Osteocyte (in vitro differentiated cells): Measurements from ENCODE around the gene SF3A1. TPM values are rescaled to one million over a fixed set of nuclear protein-coding genes. Genes with fewer than 3 reads are reported as not detected.
A peak's percentile ranks its signal among the peaks of the same experiment; 100 is the strongest.

Source experiments
- DNase-seq: peaks from one replicate; pipeline ENCODE4 v3.0.0; 2021; ENCODE audit warnings: mixed read lengths; ENCODE audit not compliant: unreplicated experiment; ENCODE audit errors: extremely low spot score
- H3K27ac Mint-ChIP-seq: one replicate; pipeline ENCODE4 v1.8.0; 2021; ENCODE audit warnings: mild to moderate bottlenecking, mixed read lengths; ENCODE audit not compliant: unreplicated experiment
- H3K27me3 Mint-ChIP-seq: one replicate; pipeline ENCODE4 v1.8.0; 2021; ENCODE audit warnings: mixed read lengths; ENCODE audit not compliant: unreplicated experiment
- H3K36me3 Mint-ChIP-seq: one replicate; pipeline ENCODE4 v1.8.0; 2021; ENCODE audit warnings: mixed read lengths; ENCODE audit not compliant: unreplicated experiment
- H3K4me1 Mint-ChIP-seq: one replicate; pipeline ENCODE4 v1.8.0; 2021; ENCODE audit warnings: mixed read lengths; ENCODE audit not compliant: unreplicated experiment
- H3K4me3 Mint-ChIP-seq: one replicate; pipeline ENCODE4 v1.8.0; 2021; ENCODE audit warnings: mild to moderate bottlenecking, moderate library complexity, mixed read lengths; ENCODE audit not compliant: unreplicated experiment
- H3K9me3 Mint-ChIP-seq: one replicate; pipeline ENCODE4 v1.8.0; 2021; ENCODE audit warnings: mixed read lengths; ENCODE audit not compliant: unreplicated experiment
- total RNA-seq: library from RNA; stranded (reverse); gene quantifications from 2 replicates; pipeline ENCODE4 v1.2.1, GENCODE V29; 2021
- TF ChIP-seq, protein P1 (sequence below): fragments of 200-600 bp; sonication (generic); IDR thresholded peaks from 2 replicates; pipeline ENCODE4 v1.5.0; 2021; ENCODE audit warnings: antibody characterized with exemption, mild to moderate bottlenecking, moderate library complexity

The SF3A1 gene
- total RNA-seq, 1 donor from 2014 or later = 170 TPM

DNA sequence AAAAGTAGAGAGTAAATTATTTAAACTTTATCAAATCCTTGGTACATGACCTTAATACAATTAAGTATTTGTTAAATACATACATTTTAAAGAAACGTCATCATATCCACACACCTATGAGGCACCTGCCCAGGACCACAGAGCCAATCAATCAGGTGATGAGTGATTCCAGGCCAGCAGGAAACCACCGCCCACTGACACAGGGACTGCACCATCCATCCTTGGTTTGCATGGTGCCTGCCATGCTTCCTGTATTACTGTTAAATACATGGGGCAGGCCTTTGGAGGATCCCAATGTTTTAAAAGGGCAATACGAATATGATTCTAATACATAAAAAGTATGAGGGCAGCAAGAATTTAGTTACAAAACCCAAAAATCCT, 23.0 kb downstream of the SF3A1 start:
- Mint-ChIP-seq H3K4me1 (no peaks in the 10 kb centered on the region), H3K36me3 (peaks cover 42% of the 10 kb centered on the region), H3K27me3 (no peaks in the 10 kb centered on the region), H3K9me3 (no peaks in the 10 kb centered on the region), H3K4me3 (no peak overlapping the region), H3K27ac (no peak overlapping the region)
- TF ChIP-seq, protein P1, sequence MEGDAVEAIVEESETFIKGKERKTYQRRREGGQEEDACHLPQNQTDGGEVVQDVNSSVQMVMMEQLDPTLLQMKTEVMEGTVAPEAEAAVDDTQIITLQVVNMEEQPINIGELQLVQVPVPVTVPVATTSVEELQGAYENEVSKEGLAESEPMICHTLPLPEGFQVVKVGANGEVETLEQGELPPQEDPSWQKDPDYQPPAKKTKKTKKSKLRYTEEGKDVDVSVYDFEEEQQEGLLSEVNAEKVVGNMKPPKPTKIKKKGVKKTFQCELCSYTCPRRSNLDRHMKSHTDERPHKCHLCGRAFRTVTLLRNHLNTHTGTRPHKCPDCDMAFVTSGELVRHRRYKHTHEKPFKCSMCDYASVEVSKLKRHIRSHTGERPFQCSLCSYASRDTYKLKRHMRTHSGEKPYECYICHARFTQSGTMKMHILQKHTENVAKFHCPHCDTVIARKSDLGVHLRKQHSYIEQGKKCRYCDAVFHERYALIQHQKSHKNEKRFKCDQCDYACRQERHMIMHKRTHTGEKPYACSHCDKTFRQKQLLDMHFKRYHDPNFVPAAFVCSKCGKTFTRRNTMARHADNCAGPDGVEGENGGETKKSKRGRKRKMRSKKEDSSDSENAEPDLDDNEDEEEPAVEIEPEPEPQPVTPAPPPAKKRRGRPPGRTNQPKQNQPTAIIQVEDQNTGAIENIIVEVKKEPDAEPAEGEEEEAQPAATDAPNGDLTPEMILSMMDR = no peak
- DNase-seq = no peak

DNA sequence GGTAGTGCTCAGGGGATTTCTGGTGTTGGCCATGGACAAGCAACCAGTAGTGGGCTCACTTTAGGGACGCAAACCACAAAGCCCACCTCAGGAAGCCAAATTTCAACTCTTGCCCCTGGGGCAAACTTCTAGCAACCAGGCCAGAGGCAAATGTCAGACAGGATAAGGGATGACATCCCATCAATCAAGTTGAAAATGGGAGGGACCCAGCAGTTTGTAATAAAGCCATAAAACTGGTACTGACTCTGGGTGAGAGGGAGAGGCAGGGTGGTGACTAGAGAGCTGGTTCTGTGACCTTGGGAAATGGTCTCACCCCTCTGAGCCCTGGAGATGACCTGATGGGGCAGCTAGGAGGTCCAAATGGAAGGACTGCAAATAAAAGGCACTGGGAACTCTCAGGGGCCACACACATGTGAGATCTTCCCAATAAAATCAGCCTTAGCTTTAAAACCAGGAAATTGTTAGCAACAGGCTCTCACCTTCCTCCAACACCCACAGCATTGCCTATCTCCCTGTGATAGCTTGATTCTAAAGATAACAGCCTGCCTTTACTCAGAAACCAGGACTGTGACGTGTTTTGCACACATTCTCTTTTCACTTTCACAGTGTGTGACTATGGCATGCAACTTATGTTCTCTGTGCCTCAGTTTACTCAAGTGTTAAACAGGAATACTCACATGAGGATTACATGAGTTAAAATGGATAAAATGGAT, 23.5 kb downstream of the SF3A1 start:
- no peak overlapping the region for H3K27ac Mint-ChIP-seq
- peaks cover 38% of the 10 kb centered on the region for H3K36me3 Mint-ChIP-seq

DNA sequence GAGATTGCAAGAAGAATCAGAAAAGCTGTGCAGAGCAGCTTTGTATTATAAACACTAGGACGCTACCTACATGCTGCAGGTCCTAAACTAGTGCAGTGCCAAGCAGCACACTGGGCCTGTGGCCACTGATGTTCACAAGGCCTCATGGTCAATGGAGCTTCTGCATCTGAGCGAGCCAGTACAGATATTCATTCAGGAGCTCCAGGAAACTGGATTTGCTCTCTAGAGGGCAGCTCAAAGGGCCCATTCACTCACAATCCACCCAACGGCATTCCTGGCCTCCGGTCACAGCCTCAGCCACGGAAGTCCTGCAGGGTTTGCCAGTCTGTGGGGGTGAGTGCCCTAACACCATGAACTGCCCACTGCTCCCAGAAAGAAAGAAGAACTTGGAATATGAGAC, 24.1 kb downstream of the SF3A1 start:
- TF ChIP-seq, protein P1 = no peak
- no peak for DNase-seq
- H3K4me1 Mint-ChIP-seq = peaks cover under 1% of the 10 kb centered on the region
- peaks cover 33% of the 10 kb centered on the region for H3K36me3 Mint-ChIP-seq
- no peaks in the 10 kb centered on the region for H3K9me3 Mint-ChIP-seq
- no peak overlapping the region for H3K4me3 Mint-ChIP-seq
- no peaks in the 10 kb centered on the region for H3K27me3 Mint-ChIP-seq
- H3K27ac Mint-ChIP-seq = no peak overlapping the region

More for the DNA sequence above, 23.5 kb downstream of the SF3A1 start:
- no peaks in the 10 kb centered on the region for H3K4me1 Mint-ChIP-seq
- DNase-seq = no peak
- no peaks in the 10 kb centered on the region for H3K9me3 Mint-ChIP-seq
- TF ChIP-seq, protein P1 = no peak
- H3K27me3 Mint-ChIP-seq = no peaks in the 10 kb centered on the region
- no peak overlapping the region for H3K4me3 Mint-ChIP-seq

DNA sequence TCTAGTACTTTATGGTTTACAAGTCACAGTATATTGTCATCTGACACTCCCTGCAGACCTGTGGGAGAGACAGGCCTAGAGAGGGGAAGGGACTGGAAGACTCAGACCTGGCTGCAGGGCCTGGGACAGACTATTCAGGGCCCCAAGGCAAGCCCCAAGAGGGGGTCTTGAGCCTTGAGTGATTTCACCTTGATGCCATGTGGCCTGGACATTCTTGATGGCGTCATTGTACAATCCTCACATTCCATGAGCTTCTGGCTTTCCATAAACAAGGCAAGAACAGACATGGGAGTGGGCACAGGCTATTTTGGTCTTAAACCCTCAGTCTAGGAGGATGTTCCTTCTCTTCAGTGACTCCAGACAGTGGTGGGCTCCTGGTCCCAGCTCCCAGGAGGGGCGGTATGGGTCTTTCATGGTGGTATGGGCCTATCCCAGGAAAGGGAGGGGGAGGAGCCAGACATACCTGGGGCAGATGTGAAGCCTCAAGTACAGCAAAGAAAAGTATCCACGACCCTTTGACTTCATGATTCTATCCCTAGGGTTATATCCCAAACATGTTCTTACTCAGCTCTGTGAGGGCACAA, 28.1 kb downstream of the SF3A1 start:
- Mint-ChIP-seq H3K36me3 (peaks cover 8% of the 10 kb centered on the region), H3K27ac (no peak overlapping the region), H3K4me3 (no peak overlapping the region), H3K27me3 (no peaks in the 10 kb centered on the region), H3K9me3 (no peaks in the 10 kb centered on the region), H3K4me1 (peaks cover 26% of the 10 kb centered on the region)
- no peak for DNase-seq
- TF ChIP-seq, protein P1 = no peak

DNA sequence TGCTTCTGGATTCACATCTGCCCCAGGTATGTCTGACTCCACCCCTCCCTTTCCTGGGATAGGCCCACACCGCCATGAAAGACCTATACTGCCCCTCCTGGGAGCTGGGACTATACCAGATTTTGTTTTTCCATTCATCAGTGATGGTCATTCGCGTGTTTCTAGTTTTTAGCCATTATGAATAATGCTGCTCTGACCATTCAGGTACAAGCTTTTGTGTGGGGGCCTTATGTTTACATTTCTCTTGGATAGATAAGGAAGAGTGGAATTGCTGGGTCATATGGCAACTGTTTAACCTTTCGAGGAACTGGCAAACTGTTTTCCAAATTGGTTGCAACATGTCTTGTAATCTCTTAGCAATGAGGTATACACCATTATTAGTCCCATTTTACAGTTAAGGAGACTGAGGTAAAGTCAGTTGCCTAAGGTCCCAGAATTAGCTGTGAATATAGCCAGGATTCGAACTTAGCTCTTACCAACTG, 28.8 kb downstream of the SF3A1 start:
- Mint-ChIP-seq H3K9me3 (no peaks in the 10 kb centered on the region), H3K36me3 (peaks cover 7% of the 10 kb centered on the region), H3K4me1 (peaks cover 26% of the 10 kb centered on the region), H3K27ac (no peak overlapping the region), H3K4me3 (no peak overlapping the region), H3K27me3 (no peaks in the 10 kb centered on the region)
- TF ChIP-seq, protein P1 = peak; percentile 4
- DNase-seq = no peak
